Thymus (tissue), 11 donors: ENCODE measurements around the gene RPL15. TPM values are rescaled to one million over a fixed set of nuclear protein-coding genes. Genes with fewer than 3 reads are reported as not detected.

Experiments
- DNase-seq, 9 donors: peaks; one replicate each; pipeline ENCODE4 v3.0.0-alpha.2; 2013; ENCODE audit warnings: low spot score in 9 of 9, low read depth in 6 of 9, missing footprints in 1 of 9
- H3K27ac ChIP-seq, 2 donors: one replicate each; pipeline ENCODE4 v1.5.1; 2013; ENCODE audit warnings: control low read depth in 1 of 2, low read depth in 1 of 2, low read length in 1 of 2, mild to moderate bottlenecking in 1 of 2, moderate library complexity in 1 of 2
- H3K27me3 ChIP-seq, 2 donors: one replicate each; pipeline ENCODE4 v1.5.1; 2013; ENCODE audit warnings: low read length in 1 of 2; ENCODE audit not compliant: control insufficient read depth in 2 of 2, insufficient read depth in 1 of 2
- H3K36me3 ChIP-seq, 2 donors: one replicate each; pipeline ENCODE4 v1.5.1; 2013; ENCODE audit warnings: low read length in 1 of 2, mild to moderate bottlenecking in 1 of 2, moderate library complexity in 1 of 2; ENCODE audit not compliant: control insufficient read depth in 2 of 2, insufficient read depth in 2 of 2
- H3K4me1 ChIP-seq, 2 donors: one replicate each; pipeline ENCODE4 v1.5.1; 2013; ENCODE audit warnings: low read length in 2 of 2; ENCODE audit not compliant: control insufficient read depth in 2 of 2, insufficient read depth in 2 of 2
- H3K4me3 ChIP-seq, 2 donors: one replicate each; pipeline ENCODE4 v1.5.1; 2013; ENCODE audit warnings: low read length in 2 of 2, control low read depth in 1 of 2, mild to moderate bottlenecking in 1 of 2
- H3K9me3 ChIP-seq, 2 donors: one replicate each; pipeline ENCODE4 v1.5.1; 2013; ENCODE audit warnings: low read length in 1 of 2, mild to moderate bottlenecking in 1 of 2; ENCODE audit not compliant: control insufficient read depth in 2 of 2, insufficient read depth in 1 of 2
- WGBS: extraction: QIAGEN DNeasy Blood & Tissue Kit; methylation state at CpG from one replicate; pipeline ENCODE4 v1.1.7; 2013; 5-methylcytosine and 5-hydroxymethylcytosine counted together
- polyA plus RNA-seq: library from polyadenylated mRNA; stranded (reverse); fragments of 200-250 nt; gene quantifications from one replicate; pipeline ENCODE4 v1.2.3, GENCODE V29; 2013
- total RNA-seq: library from RNA; stranded (reverse); fragments of 120-200 nt; gene quantifications from one replicate; pipeline ENCODE4 v1.2.4, GENCODE V29; 2013
- donor health status: healthy.

RPL15 gene
- total and polyA plus RNA-seq, 2 donors: 2,170 to 4,223 TPM

DNA sequence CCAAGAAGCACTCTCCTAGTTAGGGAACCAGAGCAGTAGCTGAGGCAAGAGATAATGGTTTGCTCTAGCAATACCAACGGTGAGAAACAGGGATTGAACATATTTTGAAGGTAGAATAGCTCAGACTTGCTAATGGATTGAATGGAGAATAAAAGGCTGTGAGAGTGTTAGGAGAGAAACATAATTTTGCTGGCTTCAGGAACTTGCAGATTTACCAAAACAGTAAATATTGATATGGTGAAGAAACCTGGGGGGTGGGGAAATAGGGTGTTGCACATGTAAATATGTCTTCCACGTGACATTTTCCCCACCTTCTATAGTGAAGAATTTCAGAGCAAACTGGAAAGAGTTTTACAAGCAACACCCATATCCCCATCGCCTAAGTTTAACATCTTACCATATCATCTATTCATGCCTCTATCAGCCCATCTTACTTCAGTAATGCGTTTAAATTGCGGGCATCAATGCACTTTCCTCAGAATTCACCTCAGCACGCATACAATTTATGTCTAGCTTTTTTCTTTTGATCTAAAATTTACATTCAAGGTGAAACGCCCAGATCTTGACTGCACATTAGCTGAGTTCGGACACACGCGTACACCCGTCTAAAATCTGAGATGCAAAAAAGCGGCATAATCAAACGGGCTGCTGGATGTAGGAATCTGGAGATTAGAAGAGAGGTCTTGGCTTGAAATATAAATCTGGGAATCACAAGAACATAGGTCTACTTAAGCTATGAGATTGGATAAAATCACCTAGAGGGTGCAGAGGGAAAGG, 27.3 kb downstream of the RPL15 start:
- no peak overlapping the region for H3K27ac ChIP-seq
- peaks cover 5 to 13% of the 10 kb centered on the region in 2 donors for H3K4me1 ChIP-seq
- H3K36me3 ChIP-seq: no peaks in the 10 kb centered on the region
- peak in 2 of 9 donors; percentile 37 to 38 for DNase-seq
- H3K27me3 ChIP-seq: peaks cover 12 to 19% of the 10 kb centered on the region in 2 donors
- H3K9me3 ChIP-seq: no peaks in the 10 kb centered on the region
- 20% methylated on average over 13 of the region's 13 CpGs for WGBS
- peak overlapping the region in 1 of 2 donors; percentile 89 for H3K4me3 ChIP-seq

DNA sequence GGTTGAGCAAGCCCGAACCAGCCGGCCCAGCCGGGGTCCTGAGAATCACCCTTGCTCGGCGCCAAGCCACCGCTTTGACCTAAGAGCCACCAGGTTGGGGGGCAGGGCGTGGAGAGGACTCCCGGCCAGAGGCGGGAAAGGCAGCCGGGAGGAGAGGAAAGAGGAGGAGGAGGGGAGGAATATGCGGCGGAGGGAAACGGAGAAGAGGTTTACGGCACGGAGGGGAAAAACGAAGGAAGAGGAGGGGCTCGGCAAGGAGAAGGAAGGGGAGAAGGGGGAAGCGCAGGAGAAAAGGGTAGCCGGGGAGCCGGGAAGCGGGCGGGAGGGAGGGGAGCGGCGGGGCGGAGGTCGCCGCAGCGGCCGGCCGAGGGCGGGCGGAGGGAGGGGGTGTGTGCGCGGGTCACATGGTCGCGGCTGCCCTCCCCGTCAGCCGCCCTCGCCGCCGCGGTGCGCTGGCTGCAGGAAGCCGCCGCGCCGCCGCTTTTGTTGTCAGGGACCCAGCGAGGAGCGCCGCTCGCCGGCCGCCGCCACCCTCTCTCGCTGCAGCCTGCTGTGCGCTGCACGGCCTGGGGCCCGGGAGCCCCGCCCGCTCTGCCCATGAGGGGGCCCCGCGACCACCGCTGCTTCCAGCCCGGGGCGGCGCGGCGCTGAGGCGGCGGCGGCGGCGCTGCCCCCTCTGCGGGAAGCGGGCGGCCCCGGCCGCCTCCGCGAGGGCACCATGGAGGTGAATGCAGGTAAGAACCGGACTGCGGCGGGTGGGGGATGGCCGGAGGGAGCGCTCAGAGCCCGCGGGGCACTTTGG, 28.1 kb downstream of the RPL15 start, which contains the start of gene NR1D2:
Gene NR1D2 (plus strand): TSS at position 426 of the 802 bp plus-strand sequence. CDS start 293 bp downstream, at position 719.
- Histone ChIP-seq H3K36me3 (no peaks in the 10 kb centered on the region), H3K4me1 (peaks cover 5 to 13% of the 10 kb centered on the region in 2 donors), H3K27ac (peak within 1 kb of the TSS; percentile 81 to 88), H3K4me3 (peak within 1 kb of the TSS; percentile 89 to 90), H3K9me3 (no peaks in the 10 kb centered on the region), H3K27me3 (peaks cover 12 to 19% of the 10 kb centered on the region in 2 donors)
- peak in 7 of 9 donors; percentile 48 to 83 (median 67) for DNase-seq
- under 1% methylated on average over 87 of the region's 88 CpGs for WGBS

DNA sequence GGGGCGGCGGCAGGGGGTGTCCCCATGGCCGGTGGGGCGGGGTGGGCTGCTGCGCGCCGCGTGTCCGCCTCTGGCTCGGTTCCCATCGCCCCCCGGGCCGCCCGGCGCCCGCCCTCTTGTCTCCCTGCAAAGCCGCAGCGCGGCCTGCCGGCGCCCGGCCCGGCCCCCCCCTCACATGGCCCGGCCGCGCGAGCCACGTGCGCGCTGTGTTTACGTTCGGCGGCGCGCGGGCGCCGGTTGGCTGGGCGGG, 28.7 kb downstream of the RPL15 start:
- Histone ChIP-seq H3K4me3 (peak overlapping the region in 1 of 2 donors; percentile 89), H3K27ac (peak overlapping the region in 1 of 2 donors; percentile 87), H3K4me1 (peaks cover 8 to 13% of the 10 kb centered on the region in 2 donors), H3K27me3 (peaks cover 12 to 19% of the 10 kb centered on the region in 2 donors), H3K9me3 (no peaks in the 10 kb centered on the region), H3K36me3 (no peaks in the 10 kb centered on the region)
- no peak for DNase-seq
- WGBS: under 1% methylated on average over 38 of the region's 39 CpGs

DNA sequence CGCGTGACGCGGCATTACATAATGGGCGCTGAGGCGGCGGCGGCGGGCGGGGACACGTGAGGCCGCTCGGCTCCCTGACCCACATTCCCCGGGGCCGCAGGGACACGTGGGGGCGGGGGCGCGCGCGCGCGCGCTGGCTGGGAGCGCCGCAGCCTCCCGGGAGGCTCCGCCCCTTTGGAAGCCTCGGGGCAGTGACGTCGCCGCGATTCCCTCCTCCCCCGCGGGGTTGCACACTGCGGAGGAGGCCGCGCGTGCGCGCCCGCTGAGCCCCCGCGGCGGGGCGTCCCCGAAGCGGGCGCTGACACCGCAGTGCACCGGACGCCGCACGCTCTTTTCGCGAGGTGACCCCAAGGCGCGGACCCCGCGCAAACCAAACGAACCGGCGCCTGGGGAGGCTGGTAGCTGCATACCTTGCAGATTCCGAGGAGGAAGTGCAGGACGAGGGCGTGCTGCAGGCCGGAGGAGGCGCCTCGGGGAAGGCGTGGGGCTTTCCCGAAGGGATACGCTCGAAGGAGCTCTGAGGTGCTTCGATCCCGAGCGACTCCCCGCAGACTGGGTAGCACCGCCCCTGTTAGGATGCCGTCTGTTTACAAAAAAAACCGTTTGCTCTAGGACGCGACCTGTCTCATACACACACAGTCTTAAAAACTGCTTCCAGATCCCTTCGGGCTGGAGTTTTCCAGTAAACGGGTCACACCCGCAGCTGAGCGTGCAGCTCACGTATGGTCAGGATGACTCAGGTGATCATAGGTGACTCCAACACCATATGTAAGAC, 29.2 kb downstream of the RPL15 start:
- no peaks in the 10 kb centered on the region for H3K36me3 ChIP-seq
- peak overlapping the region; percentile 81 to 88 for H3K27ac ChIP-seq
- WGBS: under 1% methylated on average over 87 of the region's 87 CpGs
- peaks cover 8 to 13% of the 10 kb centered on the region in 2 donors for H3K4me1 ChIP-seq
- no peaks in the 10 kb centered on the region for H3K9me3 ChIP-seq
- peak; percentile 69 to 98 (median 95) for DNase-seq
- H3K27me3 ChIP-seq: peaks cover 12 to 19% of the 10 kb centered on the region in 2 donors
- H3K4me3 ChIP-seq: peak overlapping the region; percentile 89 to 90

DNA sequence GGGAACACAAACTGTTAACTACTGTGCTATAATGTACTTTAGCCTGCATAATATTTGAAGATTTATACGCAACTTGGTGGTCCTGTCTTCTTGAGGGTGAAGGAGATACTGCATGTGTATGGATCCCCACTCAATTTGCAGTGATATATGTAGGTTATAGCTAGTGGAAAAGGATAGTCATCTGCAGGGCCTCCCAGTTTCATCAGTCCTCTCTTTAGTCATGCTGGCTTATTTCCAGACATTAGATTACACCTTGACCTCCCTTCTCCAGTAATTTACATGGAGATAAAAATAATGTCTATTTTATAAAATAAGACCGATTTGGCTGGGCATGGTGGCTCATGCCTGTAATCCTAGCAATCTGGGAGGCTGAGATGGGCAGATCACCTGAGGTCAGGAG, 31.8 kb downstream of the RPL15 start:
- WGBS: 98% methylated on average over 2 of the region's 2 CpGs
- no peak overlapping the region for H3K27ac ChIP-seq

DNA sequence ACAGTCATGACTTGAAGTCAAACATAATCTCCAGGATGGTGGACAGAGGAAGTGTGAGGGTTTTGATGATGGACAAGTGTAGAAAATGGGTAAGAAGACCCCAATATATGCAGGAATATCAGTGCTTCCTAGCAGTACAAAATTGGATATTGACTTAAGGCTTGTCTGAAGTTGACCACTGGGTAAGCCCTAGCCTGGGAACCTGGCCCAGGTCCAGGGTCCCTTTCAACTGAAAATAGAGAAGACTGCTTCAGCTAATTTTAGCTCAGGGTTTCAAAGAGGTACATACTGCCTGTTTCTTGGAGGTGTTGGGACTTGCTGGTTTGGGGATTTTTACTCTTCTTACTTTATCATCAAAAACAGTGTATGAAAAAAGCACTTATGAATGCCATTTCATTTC, 32.9 kb downstream of the RPL15 start:
- no peaks in the 10 kb centered on the region for H3K9me3 ChIP-seq
- H3K36me3 ChIP-seq: no peaks in the 10 kb centered on the region
- H3K27ac ChIP-seq: peak overlapping the region in 1 of 2 donors; percentile 6
- peak in 1 of 9 donors; percentile 28 for DNase-seq
- no peak overlapping the region for H3K4me3 ChIP-seq
- H3K27me3 ChIP-seq: peaks cover 0 to 4% of the 10 kb centered on the region in 2 donors
- H3K4me1 ChIP-seq: peaks cover 7 to 8% of the 10 kb centered on the region in 2 donors

More for the DNA sequence above, 31.8 kb downstream of the RPL15 start:
- Histone ChIP-seq H3K4me1 (peaks cover 8 to 13% of the 10 kb centered on the region in 2 donors), H3K9me3 (no peaks in the 10 kb centered on the region), H3K36me3 (no peaks in the 10 kb centered on the region), H3K4me3 (no peak overlapping the region), H3K27me3 (peaks cover 9 to 12% of the 10 kb centered on the region in 2 donors)
- DNase-seq: no peak

DNA sequence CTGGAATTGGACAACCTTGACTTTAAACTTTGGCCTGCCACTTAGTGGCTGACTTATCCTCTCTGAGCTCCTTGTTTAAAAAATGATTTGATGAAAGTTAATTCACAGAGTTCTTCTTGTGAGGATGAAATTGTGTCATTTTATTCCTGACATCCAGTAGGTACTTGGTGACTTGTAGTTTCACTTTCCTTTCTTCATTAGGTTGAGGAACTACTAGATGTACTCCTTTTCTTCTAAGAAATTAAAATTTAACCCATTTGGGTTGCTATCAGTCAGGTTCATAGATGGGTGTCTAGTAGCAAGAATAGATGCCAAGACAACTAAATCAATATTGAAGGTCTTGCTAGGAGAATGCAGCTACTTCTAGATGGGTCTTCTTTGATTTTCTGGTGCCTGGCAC, 33.4 kb downstream of the RPL15 start:
- H3K4me3 ChIP-seq: no peak overlapping the region
- peak overlapping the region in 1 of 2 donors; percentile 6 for H3K27ac ChIP-seq
- no peaks in the 10 kb centered on the region for H3K36me3 ChIP-seq
- peaks cover 0 to 2% of the 10 kb centered on the region in 2 donors for H3K27me3 ChIP-seq
- DNase-seq: peak in 2 of 9 donors; percentile 5 to 13
- no peaks in the 10 kb centered on the region for H3K9me3 ChIP-seq
- H3K4me1 ChIP-seq: peaks cover 6 to 8% of the 10 kb centered on the region in 2 donors

DNA sequence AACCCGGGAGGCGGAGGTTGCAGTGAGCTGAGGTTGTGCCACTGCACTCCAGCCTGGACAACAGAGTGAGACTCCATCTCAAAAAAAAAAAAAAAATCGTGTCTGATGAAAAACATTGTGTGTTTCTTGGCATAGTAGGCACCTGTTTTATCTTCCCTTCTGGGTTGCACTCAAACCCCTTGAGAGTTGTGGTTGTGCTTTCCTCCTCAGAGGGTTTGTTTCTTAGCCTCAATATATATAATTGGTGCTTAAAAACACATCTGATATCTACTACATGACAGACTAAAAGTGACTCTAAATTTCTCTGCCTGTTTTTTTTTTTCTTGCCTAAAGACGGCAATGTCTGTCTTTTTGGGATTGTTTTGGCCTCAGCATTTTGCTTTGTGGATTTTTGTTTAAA, 35.7 kb downstream of the RPL15 start:
- peaks cover 0 to 3% of the 10 kb centered on the region in 2 donors for H3K4me1 ChIP-seq
- DNase-seq: peak in 1 of 9 donors; percentile 16
- H3K27ac ChIP-seq: no peak overlapping the region
- 76% methylated on average over 4 of the region's 4 CpGs for WGBS
- no peak overlapping the region for H3K4me3 ChIP-seq
- H3K27me3 ChIP-seq: no peaks in the 10 kb centered on the region
- H3K36me3 ChIP-seq: no peaks in the 10 kb centered on the region
- no peaks in the 10 kb centered on the region for H3K9me3 ChIP-seq
